ENCODE data around the gene ETFA.

Gene ETFA

DNA sequence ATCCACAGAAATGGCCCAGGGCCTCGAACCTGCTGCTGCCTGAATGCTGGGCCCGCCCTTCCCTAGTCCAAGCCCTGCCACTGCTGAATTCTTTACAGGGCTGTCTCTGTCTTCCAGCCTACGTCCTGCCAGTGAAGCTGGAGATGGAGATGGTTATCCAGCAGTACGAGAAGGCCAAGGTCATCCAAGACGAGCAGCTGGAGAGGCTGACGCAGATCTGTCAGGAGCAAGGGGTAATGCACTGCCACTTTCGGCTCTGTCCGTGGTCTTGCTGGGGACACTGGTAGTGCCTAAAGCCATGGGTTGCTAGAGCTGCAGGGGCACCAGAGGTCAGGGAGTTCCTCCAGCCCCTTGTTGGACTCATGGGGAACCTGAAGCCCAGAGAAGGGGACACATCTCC is 135.8 kb downstream of the ETFA start:
- no peak overlapping the region for H3K4me3 ChIP-seq (ENCODE audit: low read depth, low read length)
- TF ChIP-seq, protein P1, sequence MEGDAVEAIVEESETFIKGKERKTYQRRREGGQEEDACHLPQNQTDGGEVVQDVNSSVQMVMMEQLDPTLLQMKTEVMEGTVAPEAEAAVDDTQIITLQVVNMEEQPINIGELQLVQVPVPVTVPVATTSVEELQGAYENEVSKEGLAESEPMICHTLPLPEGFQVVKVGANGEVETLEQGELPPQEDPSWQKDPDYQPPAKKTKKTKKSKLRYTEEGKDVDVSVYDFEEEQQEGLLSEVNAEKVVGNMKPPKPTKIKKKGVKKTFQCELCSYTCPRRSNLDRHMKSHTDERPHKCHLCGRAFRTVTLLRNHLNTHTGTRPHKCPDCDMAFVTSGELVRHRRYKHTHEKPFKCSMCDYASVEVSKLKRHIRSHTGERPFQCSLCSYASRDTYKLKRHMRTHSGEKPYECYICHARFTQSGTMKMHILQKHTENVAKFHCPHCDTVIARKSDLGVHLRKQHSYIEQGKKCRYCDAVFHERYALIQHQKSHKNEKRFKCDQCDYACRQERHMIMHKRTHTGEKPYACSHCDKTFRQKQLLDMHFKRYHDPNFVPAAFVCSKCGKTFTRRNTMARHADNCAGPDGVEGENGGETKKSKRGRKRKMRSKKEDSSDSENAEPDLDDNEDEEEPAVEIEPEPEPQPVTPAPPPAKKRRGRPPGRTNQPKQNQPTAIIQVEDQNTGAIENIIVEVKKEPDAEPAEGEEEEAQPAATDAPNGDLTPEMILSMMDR (IDR thresholded peaks at IDR 0.05; ENCODE audit: control insufficient read depth, extremely low read depth, insufficient read depth), result no peak
- no peak for DNase-seq (ENCODE audit: low read depth)

DNA sequence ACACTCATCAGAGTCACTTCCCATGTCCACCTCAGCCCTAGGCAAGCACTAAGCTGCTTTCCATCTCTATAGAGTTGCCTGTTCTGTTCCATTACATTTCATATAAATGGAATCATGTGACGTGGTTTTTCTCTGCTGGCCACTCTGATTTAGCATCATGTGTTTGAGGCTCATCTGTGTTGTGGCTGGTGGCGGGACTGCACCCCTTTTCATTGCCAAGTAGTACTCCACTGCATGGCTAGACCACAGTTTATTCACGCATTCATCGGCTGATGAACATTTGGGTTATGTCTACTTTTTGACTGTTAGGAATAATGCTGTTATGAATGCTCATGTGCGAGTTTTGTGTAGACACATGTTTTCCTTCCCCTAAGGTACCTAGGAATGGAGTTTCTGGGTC is 136.6 kb downstream of the ETFA start:
- TF ChIP-seq, protein P1 (IDR thresholded peaks at IDR 0.05; ENCODE audit: control insufficient read depth, extremely low read depth, insufficient read depth), result no peak

DNA sequence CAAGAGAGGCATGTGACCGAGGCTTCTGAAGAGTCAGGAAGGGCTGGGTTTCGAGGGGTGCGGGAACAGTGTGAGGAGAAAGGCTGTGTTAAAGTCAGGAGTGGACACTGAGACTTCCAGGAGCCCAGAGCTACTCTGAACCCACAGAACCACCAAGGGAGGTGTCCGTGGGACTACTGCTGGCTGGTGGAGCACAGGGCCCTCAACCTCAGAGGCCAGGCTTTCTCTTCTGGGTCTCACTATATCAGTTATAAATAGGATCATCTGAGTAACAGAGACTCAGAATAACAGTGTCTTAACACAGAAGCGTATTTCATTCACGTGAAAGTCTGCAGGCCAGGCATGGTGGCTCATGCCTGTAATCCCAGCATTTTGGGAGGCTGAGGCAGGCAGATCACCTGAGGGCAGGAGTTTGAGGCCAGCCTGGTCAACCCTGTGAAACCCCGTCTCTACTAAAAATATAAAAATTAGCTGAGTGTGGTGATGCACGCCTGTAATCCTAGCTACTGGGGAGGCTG is 137.9 kb downstream of the ETFA start:
- TF ChIP-seq, protein P1 (IDR thresholded peaks at IDR 0.05; ENCODE audit: control insufficient read depth, extremely low read depth, insufficient read depth), result no peak

More for the DNA sequence above, 136.6 kb downstream of the ETFA start:
- H3K4me3 ChIP-seq (ENCODE audit: low read depth, low read length), result no peak overlapping the region
- no peak for DNase-seq (ENCODE audit: low read depth)

DNA sequence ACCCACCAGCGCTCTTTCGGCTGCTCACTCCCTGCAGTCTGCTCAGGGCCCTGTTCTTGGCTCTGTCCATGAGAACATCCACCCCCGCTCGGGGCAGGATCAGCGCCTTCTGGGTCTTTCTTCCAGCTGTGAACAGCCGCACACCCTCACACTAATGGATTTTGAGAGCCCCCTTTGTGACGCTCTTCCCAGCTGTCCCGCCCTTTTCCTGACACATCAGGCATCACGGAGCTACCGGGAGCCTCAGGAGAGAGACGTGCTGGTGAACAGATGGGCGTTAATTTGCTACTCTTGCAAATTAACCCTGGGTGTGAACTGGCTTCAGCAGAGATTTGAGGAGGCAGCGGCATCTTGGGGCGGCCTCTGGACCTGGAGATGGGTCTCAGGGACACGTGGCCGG is 138.5 kb downstream of the ETFA start:
- DNase-seq (ENCODE audit: low read depth), result no peak
- TF ChIP-seq, protein P1 (IDR thresholded peaks at IDR 0.05; ENCODE audit: control insufficient read depth, extremely low read depth, insufficient read depth), result no peak
- no peak overlapping the region for H3K4me3 ChIP-seq (ENCODE audit: low read depth, low read length)

More for the DNA sequence above, 137.9 kb downstream of the ETFA start:
- no peak overlapping the region for H3K4me3 ChIP-seq (ENCODE audit: low read depth, low read length)
- DNase-seq (ENCODE audit: low read depth), result no peak

DNA sequence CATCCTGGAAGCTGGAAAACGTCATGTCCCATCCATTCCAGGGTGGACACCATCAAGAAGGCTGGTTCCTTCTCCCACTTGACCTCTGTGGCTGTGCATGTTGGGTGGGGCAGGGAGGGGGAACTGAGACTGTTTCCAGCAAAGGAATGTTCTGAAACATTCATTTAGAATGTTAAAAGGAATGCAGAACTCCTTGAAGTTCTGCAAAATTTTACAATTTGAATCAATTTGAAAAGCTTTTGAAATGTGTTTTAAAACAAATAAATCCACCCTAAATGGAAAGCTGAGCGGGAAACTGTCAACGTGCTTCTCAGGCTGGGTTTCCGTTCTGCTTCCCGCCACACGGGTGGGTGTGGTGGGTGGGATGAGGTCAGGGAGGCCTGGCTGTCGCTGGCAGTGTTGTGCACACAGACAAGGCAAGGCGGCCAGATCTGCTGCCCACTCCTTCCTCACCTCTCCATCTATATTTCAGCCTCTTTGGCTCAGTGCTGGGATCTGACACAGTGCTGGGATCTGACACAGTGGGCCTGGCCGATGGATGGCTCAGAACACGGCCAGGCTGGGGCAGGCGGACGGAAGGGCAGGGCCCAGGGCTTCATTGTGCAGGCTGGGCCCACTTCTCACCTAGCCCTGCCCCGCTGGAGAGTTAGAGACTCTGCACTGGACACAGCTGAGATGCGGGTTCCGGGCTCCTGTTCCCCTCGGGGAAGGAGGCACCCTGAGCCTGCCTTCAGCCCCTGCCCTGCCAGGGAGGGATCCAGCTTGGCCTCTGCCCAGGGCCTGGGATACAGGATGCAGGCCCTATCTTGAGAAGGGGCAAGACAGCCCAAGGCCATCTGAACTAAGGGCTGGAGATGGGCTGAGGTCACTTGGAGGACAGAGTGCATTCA is 141.1 kb downstream of the ETFA start:
- no peak for DNase-seq (ENCODE audit: low read depth)
- no peak overlapping the region for H3K4me3 ChIP-seq (ENCODE audit: low read depth, low read length)
- TF ChIP-seq, protein P1 (IDR thresholded peaks at IDR 0.05; ENCODE audit: control insufficient read depth, extremely low read depth, insufficient read depth), result no peak

DNA sequence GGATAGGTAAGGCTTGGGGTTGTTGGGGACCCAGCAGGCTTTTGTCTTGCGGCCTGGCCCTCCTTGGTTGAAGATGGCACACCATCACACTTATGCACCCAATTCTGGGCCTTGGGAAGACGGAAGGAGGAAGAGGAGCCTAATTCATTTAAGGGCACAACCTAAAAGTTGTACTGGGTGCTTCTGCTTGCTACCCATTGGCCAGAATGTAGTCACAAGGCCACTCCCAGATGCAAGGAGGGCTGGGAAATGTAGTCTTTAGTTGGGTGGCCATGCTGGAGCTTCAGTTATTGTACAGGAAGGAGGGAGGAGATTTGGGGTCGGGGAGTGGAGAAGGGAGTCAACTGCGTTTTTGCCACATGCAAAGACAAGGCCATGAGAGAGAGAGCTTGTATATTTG is 142.3 kb downstream of the ETFA start:
- no peak for DNase-seq (ENCODE audit: low read depth)
- no peak overlapping the region for H3K4me3 ChIP-seq (ENCODE audit: low read depth, low read length)
- TF ChIP-seq, protein P1 (IDR thresholded peaks at IDR 0.05; ENCODE audit: control insufficient read depth, extremely low read depth, insufficient read depth), result no peak
